Gastrocnemius medialis (tissue), 4 donors: ENCODE results near the gene PAQR5.

Experiments
- POLR2A ChIP-seq, 2 donors: fragments of 450-650 bp; IDR thresholded peaks; one replicate each; pipeline ENCODE4 v1.6.1; 2017; ENCODE audit warnings: antibody characterized with exemption in 2 of 2, mild to moderate bottlenecking in 2 of 2, moderate library complexity in 2 of 2
- TF ChIP-seq, protein P1 (sequence below), 5 experiments: fragments of 450-650 bp in 3 of 5; fragments of 200-600 bp in 2 of 5; sonication (generic) in 2 of 5; IDR thresholded peaks in 4 of 5; conservative IDR thresholded peaks in 1 of 5; 1 replicate in 4 of 5; 2 replicates in 1 of 5; pipeline ENCODE4 v1.5.1; 2016 to 2019; ENCODE audit warnings: antibody characterized with exemption in 5 of 5, mild to moderate bottlenecking in 3 of 5, moderate library complexity in 3 of 5

DNA sequence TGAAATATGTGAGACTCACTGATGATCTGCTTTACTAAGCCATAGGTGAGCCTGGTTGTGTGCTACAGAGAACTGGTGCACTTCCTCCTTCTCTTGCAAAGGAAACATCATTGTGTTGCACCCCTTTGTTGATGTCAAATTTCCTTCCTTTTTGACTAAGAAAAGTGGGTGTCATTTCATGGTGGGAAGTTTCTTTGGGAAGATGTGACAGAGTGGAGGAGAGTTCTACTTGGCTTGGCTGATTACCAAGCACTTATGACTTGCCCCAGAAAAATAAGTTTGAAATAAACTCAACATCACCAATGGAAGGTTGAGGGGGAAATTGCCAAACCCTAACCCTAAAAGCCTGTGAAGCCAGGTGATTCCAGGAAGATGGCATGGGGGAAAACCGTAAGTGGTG, 61.9 kb downstream of the PAQR5 start:
- TF ChIP-seq, protein P1, sequence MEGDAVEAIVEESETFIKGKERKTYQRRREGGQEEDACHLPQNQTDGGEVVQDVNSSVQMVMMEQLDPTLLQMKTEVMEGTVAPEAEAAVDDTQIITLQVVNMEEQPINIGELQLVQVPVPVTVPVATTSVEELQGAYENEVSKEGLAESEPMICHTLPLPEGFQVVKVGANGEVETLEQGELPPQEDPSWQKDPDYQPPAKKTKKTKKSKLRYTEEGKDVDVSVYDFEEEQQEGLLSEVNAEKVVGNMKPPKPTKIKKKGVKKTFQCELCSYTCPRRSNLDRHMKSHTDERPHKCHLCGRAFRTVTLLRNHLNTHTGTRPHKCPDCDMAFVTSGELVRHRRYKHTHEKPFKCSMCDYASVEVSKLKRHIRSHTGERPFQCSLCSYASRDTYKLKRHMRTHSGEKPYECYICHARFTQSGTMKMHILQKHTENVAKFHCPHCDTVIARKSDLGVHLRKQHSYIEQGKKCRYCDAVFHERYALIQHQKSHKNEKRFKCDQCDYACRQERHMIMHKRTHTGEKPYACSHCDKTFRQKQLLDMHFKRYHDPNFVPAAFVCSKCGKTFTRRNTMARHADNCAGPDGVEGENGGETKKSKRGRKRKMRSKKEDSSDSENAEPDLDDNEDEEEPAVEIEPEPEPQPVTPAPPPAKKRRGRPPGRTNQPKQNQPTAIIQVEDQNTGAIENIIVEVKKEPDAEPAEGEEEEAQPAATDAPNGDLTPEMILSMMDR (IDR thresholded peaks at IDR 0.05 in 4 of 5, conservative IDR thresholded peaks at IDR 0.05 in 1 of 5) = no peak
- TF ChIP-seq POLR2A (IDR thresholded peaks at IDR 0.05) = no peak
